Stimulated activated CD4-positive, alpha-beta T cell treated with anti-CD3 and anti-CD28 coated beads, TNF-alpha, amount 100 ng/mL, for 48 hours (primary cell): ENCODE measurements around the gene LTBR.

Experiments
- DNase-seq, 3 donors: peaks; one replicate each; pipeline ENCODE4 v3.0.0-alpha.2; 2020; ENCODE audit warnings: low read depth in 3 of 3

LTBR gene

GRCh38 chr12:6367969-6368892, 15.7 kb upstream of the LTBR start:
- no peak for DNase-seq

GRCh38 chr12:6368906-6369525, 14.9 kb upstream of the LTBR start:
- no peak for DNase-seq

- DNase-seq = no peak
These were observed 13.9 kb upstream of the LTBR start for GRCh38 chr12:6369916-6370575.

GRCh38 chr12:6370576-6370935, 13.4 kb upstream of the LTBR start:
- DNase-seq = no peak

- DNase-seq = no peak
These were observed 12.8 kb upstream of the LTBR start for GRCh38 chr12:6370994-6371754.

GRCh38 chr12:6372403-6373003, 11.5 kb upstream of the LTBR start:
- DNase-seq = no peak

GRCh38 chr12:6373022-6373787, 10.8 kb upstream of the LTBR start:
- DNase-seq = no peak

- DNase-seq = no peak
These were observed 9.8 kb upstream of the LTBR start for GRCh38 chr12:6374028-6374785.

GRCh38 chr12:6374786-6375160, 9.2 kb upstream of the LTBR start:
- DNase-seq = no peak

GRCh38 chr12:6375269-6376078, 8.5 kb upstream of the LTBR start, which contains the start of gene SCNN1A:
Gene SCNN1A (minus strand): TSS chr12:6375563. CDS start chr12:6374783, 780 bp downstream.
- no peak for DNase-seq

- no peak for DNase-seq
These were observed 7.7 kb upstream of the LTBR start for GRCh38 chr12:6376079-6376869.

- no peak for DNase-seq
These were observed 6.9 kb upstream of the LTBR start for GRCh38 chr12:6376870-6377666.

- DNase-seq = no peak
These were observed 6.3 kb upstream of the LTBR start for GRCh38 chr12:6377667-6377994.

GRCh38 chr12:6378709-6379472, 5.1 kb upstream of the LTBR start:
- no peak for DNase-seq

GRCh38 chr12:6380141-6381121, 3.5 kb upstream of the LTBR start:
- no peak for DNase-seq

- DNase-seq = no peak
These were observed 1.6 kb upstream of the LTBR start for GRCh38 chr12:6382371-6382770.
